Measurements from ENCODE around the gene PLXNB2.

GRCh38 chr22:50325444-50326224, 18.2 kb upstream of the PLXNB2 start:
- TF ChIP-seq CTCF (IDR thresholded peaks at IDR 0.05; ENCODE audit: low read length): no peak
- TF ChIP-seq EZH2 (IDR thresholded peaks at IDR 0.05; ENCODE audit: borderline replicate concordance, low read length): no peak
